IPS DF 6.9 (cell line): ENCODE results near the gene AHNAK2.

Source experiments
- DNase-seq: peaks from one replicate; pipeline ENCODE4 v3.0.0-alpha.2; 2013; ENCODE audit warnings: low read depth, low spot score
- H3K27ac ChIP-seq: one replicate; pipeline ENCODE4 v1.5.1; 2013; ENCODE audit warnings: low read length, control low read depth
- H3K27me3 ChIP-seq: 2 replicates; pipeline ENCODE4 v1.6.1; 2013; ENCODE audit warnings: mild to moderate bottlenecking, low read length; ENCODE audit not compliant: control insufficient read depth, insufficient read depth
- H3K36me3 ChIP-seq: 2 replicates; pipeline ENCODE4 v1.6.1; 2013; ENCODE audit warnings: low read length; ENCODE audit not compliant: control insufficient read depth, insufficient read depth
- H3K4me1 ChIP-seq: 2 replicates; pipeline ENCODE4 v1.6.1; 2013; ENCODE audit warnings: low read length; ENCODE audit not compliant: control insufficient read depth, insufficient read depth
- H3K4me3 ChIP-seq: 2 replicates; pipeline ENCODE4 v1.5.1; 2013; ENCODE audit warnings: mild to moderate bottlenecking, low read length
- H3K9me3 ChIP-seq: 2 replicates; pipeline ENCODE4 v1.6.1; 2013; ENCODE audit warnings: low read length, inconsistent platforms; ENCODE audit not compliant: control insufficient read depth, insufficient read depth
- WGBS: extraction: QIAGEN DNeasy Blood & Tissue Kit; methylation state at CpG from one replicate; pipeline ENCODE4 v1.1.7; 2013; ENCODE audit warnings: mixed read lengths, missing lambda C conversion rate; ENCODE audit not compliant: insufficient read length, insufficient coverage; 5-methylcytosine and 5-hydroxymethylcytosine counted together

Gene AHNAK2

DNA sequence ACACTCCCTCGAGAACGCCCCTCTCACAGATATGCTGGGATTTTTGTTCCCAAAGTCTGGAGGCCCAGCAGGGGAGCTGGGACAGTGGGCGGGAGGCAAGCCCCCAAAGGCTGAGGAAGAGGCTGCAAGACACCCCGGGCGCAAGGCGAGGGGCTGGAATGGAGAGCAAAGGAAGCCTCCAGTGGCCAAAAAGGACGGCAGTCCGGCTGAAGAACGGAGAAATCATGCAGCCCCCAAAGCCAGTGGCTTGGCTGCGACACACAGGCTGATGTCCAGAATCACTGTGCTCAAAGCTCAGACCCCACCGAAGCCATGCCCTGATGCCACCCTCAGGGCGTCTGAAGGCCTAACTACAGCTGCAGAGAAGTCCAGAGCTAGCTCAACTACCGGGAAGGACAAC lies 18.3 kb upstream of the AHNAK2 start:
- Histone ChIP-seq H3K4me3 (no peak overlapping the region), H3K27ac (no peak overlapping the region), H3K27me3 (no peaks in the 10 kb centered on the region), H3K4me1 (no peaks in the 10 kb centered on the region), H3K9me3 (no peaks in the 10 kb centered on the region), H3K36me3 (peaks cover 5% of the 10 kb centered on the region)
- no peak for DNase-seq
- no CpG with 5 or more reads among the region's 13 CpGs for WGBS

DNA sequence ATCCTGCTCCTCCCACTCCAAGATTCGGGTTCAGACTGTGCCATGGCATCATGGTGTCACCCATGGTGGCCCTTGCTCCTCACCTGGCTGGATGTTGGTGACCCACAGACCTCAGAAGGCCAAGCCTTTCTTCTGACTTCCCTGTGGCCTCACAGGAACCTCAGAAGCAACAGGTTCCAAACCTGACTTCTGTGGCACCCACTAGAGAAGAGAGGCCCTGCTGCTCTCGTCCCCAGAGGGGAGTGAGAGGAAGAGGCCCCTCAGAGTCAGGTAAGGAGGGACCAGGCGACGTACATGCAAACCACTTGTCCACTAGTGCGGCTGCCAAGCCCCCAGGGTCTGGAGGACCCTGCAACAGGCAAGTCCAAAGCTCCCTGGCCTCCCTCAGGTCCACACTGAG lies 17.9 kb upstream of the AHNAK2 start:
- WGBS: no CpG with 5 or more reads among the region's 5 CpGs
- DNase-seq: no peak
- Histone ChIP-seq H3K27me3 (no peaks in the 10 kb centered on the region), H3K9me3 (no peaks in the 10 kb centered on the region), H3K36me3 (peaks cover 5% of the 10 kb centered on the region), H3K27ac (no peak overlapping the region), H3K4me1 (no peaks in the 10 kb centered on the region), H3K4me3 (no peak overlapping the region)

DNA sequence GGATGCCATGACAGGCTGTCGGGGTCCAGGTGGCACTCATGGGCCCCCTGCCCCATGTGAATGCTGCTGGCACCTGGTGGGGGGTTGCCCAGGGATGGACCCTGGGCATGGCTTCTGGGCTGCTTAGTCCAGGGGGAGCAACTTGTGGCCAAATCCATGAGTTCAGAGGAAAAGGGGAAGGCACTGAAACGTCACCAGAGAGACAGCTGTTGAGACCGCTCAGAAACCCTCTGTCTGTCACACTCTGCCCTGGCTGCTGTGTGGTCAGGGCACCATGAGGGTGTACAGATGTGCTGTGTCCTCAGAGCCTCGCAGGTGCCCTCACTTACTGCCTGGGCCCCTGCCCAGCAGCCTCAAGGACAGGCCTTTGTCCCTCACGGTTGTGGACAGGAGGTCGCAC lies 16.8 kb upstream of the AHNAK2 start:
- DNase-seq: no peak
- WGBS: no CpG with 5 or more reads among the region's 6 CpGs
- no peak overlapping the region for H3K27ac ChIP-seq
- no peaks in the 10 kb centered on the region for H3K9me3 ChIP-seq
- no peaks in the 10 kb centered on the region for H3K4me1 ChIP-seq
- no peaks in the 10 kb centered on the region for H3K27me3 ChIP-seq
- H3K4me3 ChIP-seq: no peak overlapping the region
- H3K36me3 ChIP-seq: peaks cover 5% of the 10 kb centered on the region

DNA sequence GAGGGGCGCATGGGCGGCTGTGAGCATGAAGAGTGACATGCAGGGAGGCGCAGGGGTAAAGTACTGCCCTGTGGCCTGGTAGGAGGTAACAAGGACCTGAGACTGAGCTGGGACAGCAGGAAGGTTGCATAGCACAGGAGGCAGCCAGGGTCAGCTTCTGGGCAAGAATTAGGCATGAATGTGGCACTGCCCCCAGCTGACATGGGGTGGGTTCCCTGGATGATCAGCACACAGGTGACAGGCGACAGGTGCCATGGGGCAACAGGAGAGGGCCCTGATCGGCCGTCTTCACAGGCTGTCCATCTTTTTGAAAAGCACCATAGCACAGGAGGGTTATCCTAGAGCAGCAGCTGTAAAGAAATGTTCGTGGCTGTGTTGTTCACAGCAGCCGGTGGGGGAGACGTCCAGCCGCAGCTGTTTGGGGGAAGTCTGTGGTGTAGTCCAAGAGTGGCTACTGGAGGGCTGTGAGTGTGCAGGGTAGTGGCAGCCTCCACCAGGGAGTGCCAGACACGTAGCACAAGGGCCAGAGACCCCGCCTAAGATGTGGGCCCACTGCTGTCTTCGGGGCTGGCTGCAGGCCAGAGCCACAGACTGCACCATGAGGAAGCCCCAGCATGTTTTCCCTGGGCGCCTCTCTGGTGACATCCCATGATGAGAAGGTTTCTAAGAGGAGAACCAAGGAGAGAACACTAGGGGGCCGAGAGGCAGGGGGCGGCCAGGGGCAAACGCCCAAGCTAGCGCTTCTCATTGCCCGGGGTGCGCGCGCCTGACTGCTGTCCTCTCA lies 15.8 kb upstream of the AHNAK2 start:
- no peak overlapping the region for H3K27ac ChIP-seq
- H3K9me3 ChIP-seq: no peaks in the 10 kb centered on the region
- H3K4me3 ChIP-seq: no peak overlapping the region
- H3K27me3 ChIP-seq: no peaks in the 10 kb centered on the region
- H3K4me1 ChIP-seq: no peaks in the 10 kb centered on the region
- H3K36me3 ChIP-seq: peaks cover 5% of the 10 kb centered on the region
- WGBS: no CpG with 5 or more reads among the region's 22 CpGs
- no peak for DNase-seq

DNA sequence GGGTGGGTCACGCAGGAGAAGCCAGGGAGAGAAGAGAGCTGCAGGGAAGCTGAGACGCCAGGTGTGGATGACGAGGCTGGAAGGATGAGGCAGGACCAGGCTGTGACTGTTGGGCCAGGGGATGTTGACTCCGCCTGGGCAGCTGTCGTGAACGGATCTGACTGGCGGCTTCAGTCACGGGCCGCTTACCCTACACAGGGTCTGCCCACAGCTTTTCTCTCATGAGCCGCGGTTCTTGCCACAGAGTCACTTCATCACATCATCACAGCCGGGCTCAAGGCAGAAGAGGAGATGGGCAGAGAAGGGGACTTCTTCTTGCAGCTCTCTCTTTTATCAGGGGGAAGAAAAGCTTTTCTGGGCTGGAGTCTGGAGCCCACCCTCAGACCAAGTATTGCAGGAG lies 15.1 kb upstream of the AHNAK2 start:
- DNase-seq: no peak
- no peaks in the 10 kb centered on the region for H3K4me1 ChIP-seq
- no CpG with 5 or more reads among the region's 12 CpGs for WGBS

DNA sequence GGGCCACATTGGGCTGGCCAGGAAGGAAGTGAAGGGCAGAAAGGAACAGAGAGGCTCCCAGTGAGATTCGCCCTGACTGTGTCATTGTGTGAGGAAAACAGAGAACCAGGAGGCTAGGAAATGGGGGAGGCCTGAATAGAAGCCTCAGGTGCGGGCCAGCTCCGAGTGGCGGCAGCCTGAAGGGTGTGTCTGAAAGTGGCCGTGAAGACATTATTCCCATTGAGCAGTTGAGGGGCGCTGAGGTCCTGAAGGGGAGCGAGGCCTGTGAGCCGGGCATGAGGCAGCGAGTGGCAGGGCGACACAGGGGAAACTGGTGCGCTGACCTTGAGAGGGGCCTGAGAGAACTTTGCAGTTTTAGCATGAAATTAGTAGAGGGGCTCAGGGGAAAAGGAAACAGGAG lies 14.3 kb upstream of the AHNAK2 start:
- Histone ChIP-seq H3K4me1 (no peaks in the 10 kb centered on the region), H3K27ac (no peak overlapping the region), H3K9me3 (no peaks in the 10 kb centered on the region), H3K4me3 (no peak overlapping the region), H3K36me3 (peaks cover 5% of the 10 kb centered on the region), H3K27me3 (no peaks in the 10 kb centered on the region)
- WGBS: no CpG with 5 or more reads among the region's 11 CpGs
- DNase-seq: no peak

More for the DNA sequence above, 15.1 kb upstream of the AHNAK2 start:
- Histone ChIP-seq H3K9me3 (no peaks in the 10 kb centered on the region), H3K4me3 (no peak overlapping the region), H3K36me3 (peaks cover 5% of the 10 kb centered on the region), H3K27me3 (no peaks in the 10 kb centered on the region), H3K27ac (no peak overlapping the region)

DNA sequence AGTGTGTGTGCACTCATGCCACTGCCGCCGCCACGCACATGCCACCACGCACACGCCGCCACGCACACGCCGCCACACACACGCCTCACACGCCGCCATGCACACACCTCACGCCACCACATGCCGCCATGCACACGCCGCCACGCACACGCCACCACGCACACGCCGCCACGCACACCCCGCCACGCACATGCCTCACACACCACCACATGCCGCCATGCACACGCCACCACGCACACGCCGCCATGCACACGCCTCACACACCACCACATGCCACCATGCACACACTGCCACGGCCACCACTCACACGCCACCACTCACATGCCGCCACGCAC lies 13.7 kb upstream of the AHNAK2 start:
- Histone ChIP-seq H3K36me3 (peaks cover 5% of the 10 kb centered on the region), H3K4me1 (no peaks in the 10 kb centered on the region), H3K27ac (no peak overlapping the region), H3K27me3 (no peaks in the 10 kb centered on the region), H3K9me3 (no peaks in the 10 kb centered on the region), H3K4me3 (no peak overlapping the region)
- DNase-seq: no peak
- no CpG with 5 or more reads among the region's 34 CpGs for WGBS

DNA sequence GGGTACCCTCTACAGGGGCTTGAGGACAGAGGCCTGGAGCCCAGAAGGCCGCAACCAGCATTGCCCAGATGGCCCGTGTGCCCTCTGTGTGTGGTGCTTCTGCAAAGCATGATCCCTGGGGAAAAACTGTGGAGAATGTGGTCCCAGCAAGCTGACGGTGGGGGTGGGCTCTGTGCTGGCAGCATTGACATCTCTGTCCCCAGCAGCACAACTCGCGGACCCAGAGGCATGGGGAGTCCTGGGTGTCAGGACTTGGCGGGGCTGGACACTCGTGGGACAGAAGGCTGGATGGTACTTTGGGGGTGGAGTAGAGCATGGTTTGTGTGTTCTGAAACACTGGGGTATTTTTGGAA lies 11.8 kb upstream of the AHNAK2 start:
- DNase-seq: no peak
- WGBS: no CpG with 5 or more reads among the region's 7 CpGs
- H3K36me3 ChIP-seq: peaks cover 5% of the 10 kb centered on the region

DNA sequence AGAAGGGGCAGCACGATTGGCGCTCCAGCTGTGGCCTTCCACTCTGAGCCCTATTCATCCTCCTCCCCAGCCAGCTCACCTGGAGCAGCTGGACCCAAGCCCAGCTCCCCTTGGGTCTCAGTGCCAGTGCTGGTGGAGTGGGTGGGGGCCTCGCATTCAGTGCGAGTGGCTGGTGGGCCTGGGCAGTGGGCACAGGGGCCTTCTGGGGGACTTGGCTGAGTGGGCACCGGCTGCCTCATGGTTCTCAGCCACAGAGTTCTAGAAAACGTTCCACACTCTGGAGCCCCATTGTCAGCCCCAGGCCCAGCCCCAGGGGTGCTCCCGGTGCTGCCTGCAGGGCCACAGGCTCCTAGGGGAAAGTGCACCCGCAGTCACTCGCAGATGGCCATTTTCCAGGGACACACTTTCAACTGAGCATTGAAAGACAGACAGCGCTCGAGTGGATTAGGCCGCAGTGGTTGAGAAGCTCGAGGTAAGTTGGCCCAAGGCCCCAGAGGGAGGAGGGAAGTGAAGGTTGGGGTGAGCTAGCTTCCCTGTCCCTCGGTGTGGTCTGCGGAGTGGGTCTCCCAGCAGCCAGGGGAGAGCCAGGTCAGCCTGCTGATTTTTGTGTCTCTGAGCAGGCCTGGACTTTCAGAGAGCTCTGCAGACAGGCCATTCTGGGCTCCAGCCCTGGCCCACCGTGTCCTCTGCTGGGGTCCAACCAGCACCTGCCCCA lies 11.2 kb upstream of the AHNAK2 start:
- H3K36me3 ChIP-seq: peaks cover 5% of the 10 kb centered on the region
- no peak overlapping the region for H3K27ac ChIP-seq
- H3K4me1 ChIP-seq: no peaks in the 10 kb centered on the region; the same call in 1 of the 2 replicates
- no peaks in the 10 kb centered on the region for H3K9me3 ChIP-seq
- no peaks in the 10 kb centered on the region for H3K27me3 ChIP-seq
- WGBS: no CpG with 5 or more reads among the region's 16 CpGs
- DNase-seq: no peak
- no peak overlapping the region for H3K4me3 ChIP-seq

More for the DNA sequence above, 11.8 kb upstream of the AHNAK2 start:
- no peaks in the 10 kb centered on the region for H3K27me3 ChIP-seq
- no peak overlapping the region for H3K4me3 ChIP-seq
- no peaks in the 10 kb centered on the region; the same call in 1 of the 2 replicates for H3K4me1 ChIP-seq
- no peaks in the 10 kb centered on the region for H3K9me3 ChIP-seq
- no peak overlapping the region for H3K27ac ChIP-seq

DNA sequence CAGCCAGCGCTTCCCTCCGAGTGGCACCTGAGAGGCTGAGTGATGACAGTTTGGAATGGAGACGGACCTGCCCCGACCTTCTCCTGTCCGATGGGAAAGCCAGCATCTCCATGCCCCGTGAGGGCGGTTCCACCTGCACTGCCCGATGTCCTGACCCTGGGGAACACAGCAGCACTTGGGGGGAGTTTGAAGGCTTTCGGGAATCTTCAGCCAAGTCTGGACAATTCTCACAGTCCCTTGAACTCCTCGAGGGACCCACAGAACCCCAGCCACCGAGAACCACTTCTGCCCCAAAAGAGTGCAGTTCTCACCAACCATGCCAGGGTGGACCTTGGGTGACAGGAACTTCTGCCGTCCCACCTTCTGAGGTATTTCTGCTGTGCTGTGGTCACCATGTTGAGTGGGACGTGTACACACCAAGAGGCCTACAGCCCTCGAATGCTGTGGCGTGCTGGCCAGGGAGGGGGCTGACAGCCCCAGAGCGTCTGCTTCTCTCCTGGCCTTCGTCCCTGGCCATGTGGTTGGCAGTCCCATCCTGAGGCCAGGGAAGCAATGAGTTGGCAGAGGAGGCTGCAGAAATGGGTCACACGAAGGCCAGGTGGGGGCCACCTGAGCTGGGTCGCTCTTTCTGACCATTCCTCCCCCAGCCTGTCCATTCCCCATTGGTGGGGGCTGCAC lies 8.5 kb upstream of the AHNAK2 start:
- no peaks in the 10 kb centered on the region; the same call in 1 of the 2 replicates for H3K36me3 ChIP-seq
- no peak overlapping the region for H3K4me3 ChIP-seq
- H3K4me1 ChIP-seq: no peaks in the 10 kb centered on the region; the same call in 1 of the 2 replicates
- no CpG with 5 or more reads among the region's 19 CpGs for WGBS
- H3K9me3 ChIP-seq: no peaks in the 10 kb centered on the region
- no peak for DNase-seq
- no peak overlapping the region for H3K27ac ChIP-seq
- no peaks in the 10 kb centered on the region for H3K27me3 ChIP-seq
